SK-N-SH (cell line): ENCODE data around the gene BAG3.

ENCODE experiments used
- EP300 ChIP-seq, 2 experiments: IDR thresholded peaks; 2 replicates each; pipeline versions ENCODE4 v1.4.0 to v1.6.1; 2012; ENCODE audit warnings: borderline replicate concordance in 1 of 2, low read depth in 1 of 2, low read length in 1 of 2
- EZH2phosphoT487 ChIP-seq: fragments of 200-600 bp; sonication (generic); IDR thresholded peaks from 2 replicates; pipeline ENCODE4 v1.6.1; 2017; ENCODE audit warnings: low read depth, mixed run types, mild to moderate bottlenecking, antibody characterized with exemption, moderate library complexity, borderline replicate concordance
- GATA2 ChIP-seq: sonication (generic); formaldehyde crosslinking; IDR thresholded peaks from 2 replicates; pipeline ENCODE4 v1.5.0; 2020; ENCODE audit warnings: mild to moderate bottlenecking, missing genetic modification reagents
- SIN3A ChIP-seq: IDR thresholded peaks from 2 replicates; pipeline ENCODE4 v1.6.1; 2012; ENCODE audit warnings: low read depth, mild to moderate bottlenecking, low read length, moderate library complexity, borderline replicate concordance
- TAF1 ChIP-seq: IDR thresholded peaks from 2 replicates; pipeline ENCODE4 v1.6.1; 2012; ENCODE audit warnings: low read depth, mild to moderate bottlenecking, low read length, moderate library complexity, borderline replicate concordance
- TF ChIP-seq, protein P1 (sequence below): fragments of 200-600 bp; sonication (generic); IDR thresholded peaks from 2 replicates; pipeline ENCODE4 v1.6.1; 2017; ENCODE audit warnings: antibody characterized with exemption, mild to moderate bottlenecking, moderate library complexity
- TF ChIP-seq, protein P2 (sequence below): IDR thresholded peaks from 2 replicates; pipeline ENCODE4 v1.4.0; 2012; ENCODE audit warnings: low read depth, borderline replicate concordance

- TF ChIP-seq TAF1 = peak; percentile 7; the same call in 1 of the 2 replicates
- TF ChIP-seq EZH2phosphoT487 = no peak
- no peak for TF ChIP-seq EP300 (IDR thresholded peaks at IDR 0.05; ENCODE audit: borderline replicate concordance in 1 of 2, low read depth in 1 of 2, low read length in 1 of 2)
- TF ChIP-seq, protein P1, sequence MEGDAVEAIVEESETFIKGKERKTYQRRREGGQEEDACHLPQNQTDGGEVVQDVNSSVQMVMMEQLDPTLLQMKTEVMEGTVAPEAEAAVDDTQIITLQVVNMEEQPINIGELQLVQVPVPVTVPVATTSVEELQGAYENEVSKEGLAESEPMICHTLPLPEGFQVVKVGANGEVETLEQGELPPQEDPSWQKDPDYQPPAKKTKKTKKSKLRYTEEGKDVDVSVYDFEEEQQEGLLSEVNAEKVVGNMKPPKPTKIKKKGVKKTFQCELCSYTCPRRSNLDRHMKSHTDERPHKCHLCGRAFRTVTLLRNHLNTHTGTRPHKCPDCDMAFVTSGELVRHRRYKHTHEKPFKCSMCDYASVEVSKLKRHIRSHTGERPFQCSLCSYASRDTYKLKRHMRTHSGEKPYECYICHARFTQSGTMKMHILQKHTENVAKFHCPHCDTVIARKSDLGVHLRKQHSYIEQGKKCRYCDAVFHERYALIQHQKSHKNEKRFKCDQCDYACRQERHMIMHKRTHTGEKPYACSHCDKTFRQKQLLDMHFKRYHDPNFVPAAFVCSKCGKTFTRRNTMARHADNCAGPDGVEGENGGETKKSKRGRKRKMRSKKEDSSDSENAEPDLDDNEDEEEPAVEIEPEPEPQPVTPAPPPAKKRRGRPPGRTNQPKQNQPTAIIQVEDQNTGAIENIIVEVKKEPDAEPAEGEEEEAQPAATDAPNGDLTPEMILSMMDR = no peak
- no peak for TF ChIP-seq GATA2 (CRISPR knock-in tag)
- no peak for TF ChIP-seq SIN3A
- TF ChIP-seq, protein P2, sequence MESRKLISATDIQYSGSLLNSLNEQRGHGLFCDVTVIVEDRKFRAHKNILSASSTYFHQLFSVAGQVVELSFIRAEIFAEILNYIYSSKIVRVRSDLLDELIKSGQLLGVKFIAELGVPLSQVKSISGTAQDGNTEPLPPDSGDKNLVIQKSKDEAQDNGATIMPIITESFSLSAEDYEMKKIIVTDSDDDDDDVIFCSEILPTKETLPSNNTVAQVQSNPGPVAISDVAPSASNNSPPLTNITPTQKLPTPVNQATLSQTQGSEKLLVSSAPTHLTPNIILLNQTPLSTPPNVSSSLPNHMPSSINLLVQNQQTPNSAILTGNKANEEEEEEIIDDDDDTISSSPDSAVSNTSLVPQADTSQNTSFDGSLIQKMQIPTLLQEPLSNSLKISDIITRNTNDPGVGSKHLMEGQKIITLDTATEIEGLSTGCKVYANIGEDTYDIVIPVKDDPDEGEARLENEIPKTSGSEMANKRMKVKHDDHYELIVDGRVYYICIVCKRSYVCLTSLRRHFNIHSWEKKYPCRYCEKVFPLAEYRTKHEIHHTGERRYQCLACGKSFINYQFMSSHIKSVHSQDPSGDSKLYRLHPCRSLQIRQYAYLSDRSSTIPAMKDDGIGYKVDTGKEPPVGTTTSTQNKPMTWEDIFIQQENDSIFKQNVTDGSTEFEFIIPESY = no peak
Observed at GRCh38 chr10:119620241-119621077, 30.7 kb upstream of the BAG3 start.
